AG20443 (cell line): ENCODE data around the gene PCYOX1L.

ENCODE experiments used
- DNase-seq: peaks from one replicate; pipeline ENCODE4 v3.0.0; 2012; ENCODE audit warnings: low spot score, mixed read lengths

Gene PCYOX1L

DNA sequence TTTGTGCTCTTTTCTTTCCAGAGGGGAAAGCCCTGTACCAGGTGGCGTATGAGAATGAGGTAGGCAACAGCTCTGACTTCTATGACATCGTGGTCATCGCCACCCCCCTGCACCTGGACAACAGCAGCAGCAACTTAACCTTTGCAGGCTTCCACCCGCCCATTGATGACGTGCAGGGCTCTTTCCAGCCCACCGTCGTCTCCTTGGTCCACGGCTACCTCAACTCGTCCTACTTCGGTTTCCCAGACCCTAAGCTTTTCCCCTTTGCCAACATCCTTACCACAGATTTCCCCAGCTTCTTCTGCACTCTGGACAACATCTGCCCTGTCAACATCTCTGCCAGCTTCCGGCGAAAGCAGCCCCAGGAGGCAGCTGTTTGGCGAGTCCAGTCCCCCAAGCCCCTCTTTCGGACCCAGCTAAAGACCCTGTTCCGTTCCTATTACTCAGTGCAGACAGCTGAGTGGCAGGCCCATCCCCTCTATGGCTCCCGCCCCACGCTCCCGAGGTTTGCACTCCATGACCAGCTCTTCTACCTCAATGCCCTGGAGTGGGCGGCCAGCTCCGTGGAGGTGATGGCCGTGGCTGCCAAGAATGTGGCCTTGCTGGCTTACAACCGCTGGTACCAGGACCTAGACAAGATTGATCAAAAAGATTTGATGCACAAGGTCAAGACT is 10.3 kb downstream of the PCYOX1L start:
- no peak for DNase-seq

GRCh38 chr5:149370878-149371277 is 13.0 kb downstream of the PCYOX1L start:
- no peak for DNase-seq

DNA sequence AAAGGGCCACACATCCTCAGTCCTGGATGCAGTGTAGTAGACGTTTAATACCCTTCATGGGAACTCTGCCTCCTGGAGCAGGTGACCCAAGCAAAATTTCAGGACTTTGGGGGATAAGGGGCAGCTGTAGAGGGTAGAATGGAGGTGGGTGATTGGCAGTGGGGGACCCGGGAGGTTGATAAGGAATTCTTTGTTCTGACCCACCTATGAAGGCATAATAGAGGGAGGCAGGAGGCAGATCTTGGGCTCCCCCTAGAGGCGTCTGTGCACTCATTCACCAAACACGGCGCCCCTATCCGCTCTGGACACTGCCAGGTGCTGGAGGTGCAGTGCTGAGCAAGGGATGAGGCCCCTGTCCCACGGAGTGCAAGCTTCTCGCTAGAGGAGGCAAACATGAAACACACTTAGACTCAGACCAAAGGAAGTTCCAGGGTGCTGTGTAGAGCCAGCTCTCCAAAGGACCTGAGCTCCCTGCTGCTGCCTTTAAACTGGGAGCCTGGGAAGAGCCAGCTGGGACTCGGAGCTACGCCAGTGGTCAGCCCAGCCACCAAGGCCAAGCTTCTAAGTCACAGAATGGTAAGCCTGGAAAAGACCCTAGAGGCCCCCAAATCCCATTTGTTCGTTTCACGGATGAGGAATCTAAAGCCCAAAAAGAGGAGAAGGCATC is 13.6 kb downstream of the PCYOX1L start:
- peak; percentile 78 for DNase-seq

GRCh38 chr5:149372076-149372795 is 14.4 kb downstream of the PCYOX1L start:
- DNase-seq, result no peak

- DNase-seq, result no peak
These were observed 15.1 kb downstream of the PCYOX1L start for GRCh38 chr5:149372932-149373331.

GRCh38 chr5:149374303-149374702 is 16.5 kb downstream of the PCYOX1L start:
- no peak for DNase-seq

DNA sequence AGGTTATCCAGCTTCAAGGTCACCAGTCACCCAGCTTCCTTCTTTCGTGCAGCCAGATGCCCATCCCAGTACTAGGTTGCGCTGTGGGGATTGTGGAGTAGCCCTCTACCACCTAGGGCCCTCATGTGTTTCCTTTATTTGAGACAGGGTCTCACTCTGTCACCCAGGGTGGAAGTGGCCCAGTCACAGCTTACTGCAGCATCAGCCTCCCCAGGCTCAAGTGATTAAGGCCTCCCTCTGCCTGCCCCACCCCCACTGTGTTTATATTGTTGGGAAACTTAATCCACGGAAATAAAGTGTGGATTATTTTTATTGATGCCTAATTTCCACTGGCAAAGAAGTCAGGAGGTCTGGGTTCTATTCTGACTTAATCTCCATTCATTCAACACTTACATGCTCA is 17.0 kb downstream of the PCYOX1L start:
- no peak for DNase-seq

GRCh38 chr5:149375434-149375833 is 17.6 kb downstream of the PCYOX1L start:
- DNase-seq, result no peak

- DNase-seq, result no peak
These were observed 18.3 kb downstream of the PCYOX1L start for GRCh38 chr5:149376104-149376503.

DNA sequence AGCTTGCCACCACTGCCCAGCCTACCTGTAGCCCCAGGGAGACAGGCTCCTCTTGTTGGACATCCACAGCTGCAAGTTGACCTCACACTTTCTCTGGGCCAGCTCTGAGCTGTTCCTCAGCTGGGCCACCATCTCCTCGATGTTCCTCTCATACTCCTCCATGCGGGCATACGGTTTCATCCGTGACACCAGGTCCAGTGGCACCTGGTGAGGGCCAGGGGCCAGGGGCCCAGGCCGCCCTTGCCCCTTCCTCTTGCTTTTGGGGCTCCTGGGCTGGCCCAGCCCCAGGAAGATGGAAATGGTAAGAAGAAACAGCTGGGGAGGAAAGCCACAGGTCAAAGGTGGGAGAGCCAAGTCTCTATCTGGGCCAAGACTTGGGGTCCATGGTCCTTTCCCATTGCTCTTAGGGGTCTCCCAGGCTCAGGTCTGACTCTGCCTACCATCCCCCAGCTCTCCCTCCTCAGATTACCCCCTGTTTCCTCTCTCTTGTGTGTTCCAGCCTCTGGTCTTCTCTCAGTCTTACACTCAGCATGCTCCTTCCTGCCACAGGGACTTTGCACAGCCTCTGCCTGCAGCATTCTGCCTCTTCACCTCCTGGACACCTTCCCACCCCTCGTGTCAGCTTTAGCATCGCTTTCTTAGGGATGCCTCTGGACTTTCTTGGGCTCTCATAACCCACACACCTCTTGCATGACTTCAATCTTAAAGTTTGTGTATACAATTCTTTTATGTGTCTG is 19.0 kb downstream of the PCYOX1L start:
- no peak for DNase-seq

- no peak for DNase-seq
These were observed 20.5 kb downstream of the PCYOX1L start for GRCh38 chr5:149378241-149378820.

DNA sequence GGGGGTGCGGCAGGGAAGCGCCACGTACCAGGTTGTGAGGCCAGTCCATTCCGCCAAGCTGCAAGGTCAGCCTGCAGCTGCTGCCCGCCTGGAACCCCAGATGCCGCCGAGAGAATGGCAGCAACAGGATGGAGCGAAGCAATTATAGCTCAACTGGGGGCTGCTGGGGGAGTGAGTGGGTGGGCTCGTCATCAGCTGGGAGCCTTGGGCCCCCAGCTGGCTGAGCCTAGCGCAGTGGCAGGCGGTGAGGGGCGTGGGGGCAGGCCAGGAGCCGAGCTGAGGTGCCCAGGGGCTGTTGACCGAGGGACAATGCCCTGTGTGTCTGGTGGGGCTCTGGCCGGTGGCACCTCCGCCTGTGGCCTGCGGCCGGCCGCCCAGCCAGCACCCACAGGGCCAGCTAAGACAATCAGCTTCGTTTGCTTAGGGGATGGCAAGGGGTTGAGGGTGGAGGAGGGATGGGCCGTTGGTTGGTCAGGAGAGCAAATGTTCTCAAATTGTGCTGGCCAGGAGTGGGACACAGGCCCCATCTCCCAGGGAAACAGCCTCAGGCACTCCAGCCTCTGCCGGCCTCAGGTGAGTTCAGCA is 21.4 kb downstream of the PCYOX1L start, which contains the start of gene IL17B:
Gene IL17B (minus strand): TSS at position 116 of the 585 bp plus-strand sequence. CDS start 67 bp downstream, at position 49.
- no peak for DNase-seq

DNA sequence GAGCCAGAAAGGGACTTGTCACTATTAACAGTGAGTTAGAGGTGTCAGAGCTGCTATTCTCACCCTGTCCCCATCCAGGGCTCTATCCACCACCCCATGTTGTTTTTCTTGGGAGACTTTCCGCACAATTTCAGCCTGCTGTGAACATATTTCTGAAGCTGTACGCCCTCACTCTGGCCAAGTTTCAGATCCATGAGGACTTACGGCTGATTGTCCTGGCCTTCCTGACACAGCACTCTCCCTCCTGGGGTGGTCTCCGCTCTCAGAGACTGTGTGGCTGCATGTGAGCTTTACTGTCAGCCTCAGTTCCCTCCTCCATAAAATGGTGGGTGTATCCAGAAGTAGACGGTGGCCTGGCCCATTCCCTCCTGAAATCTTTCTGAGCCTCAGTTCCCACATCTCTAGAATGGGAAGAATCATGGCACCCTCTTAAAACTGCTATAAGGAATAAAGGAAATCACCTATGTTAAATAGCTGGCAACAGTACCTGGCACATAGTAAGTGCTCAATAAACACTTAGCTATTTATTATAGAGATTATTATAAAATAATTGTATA is 22.1 kb downstream of the PCYOX1L start:
- DNase-seq, result no peak

DNA sequence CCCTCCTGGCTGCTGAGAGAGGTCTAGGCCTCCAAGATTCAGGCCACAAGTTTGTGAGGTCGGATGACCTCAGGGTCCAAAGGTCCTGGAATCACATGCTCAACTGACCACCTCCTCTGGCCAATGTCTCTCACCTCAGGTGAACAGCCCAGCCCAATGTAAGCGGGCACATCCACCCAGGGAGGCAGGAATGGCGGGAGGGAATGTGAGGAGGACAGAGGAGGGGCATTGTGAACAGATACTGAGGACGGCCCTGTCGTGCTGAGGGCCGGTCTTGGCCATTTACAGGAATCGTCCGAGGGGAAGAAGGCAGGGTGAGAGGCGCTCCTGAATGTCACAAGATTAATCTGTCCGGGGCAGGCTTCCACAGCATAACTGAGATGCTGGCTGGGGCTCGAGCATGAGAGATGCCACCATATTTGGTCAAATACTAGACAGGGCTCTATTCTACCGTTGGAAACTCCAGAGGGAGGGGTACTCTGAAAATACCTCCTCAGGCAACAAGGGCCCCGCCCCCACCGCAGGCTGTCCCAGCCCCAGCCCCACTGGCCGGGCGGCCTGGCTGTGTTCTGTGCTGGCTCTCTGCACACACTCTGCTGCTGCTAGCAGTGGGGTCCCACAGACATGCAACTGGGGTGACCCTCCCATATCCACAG is 22.7 kb downstream of the PCYOX1L start:
- DNase-seq, result no peak

- DNase-seq, result no peak
These were observed 23.6 kb downstream of the PCYOX1L start for GRCh38 chr5:149381261-149381985.

DNA sequence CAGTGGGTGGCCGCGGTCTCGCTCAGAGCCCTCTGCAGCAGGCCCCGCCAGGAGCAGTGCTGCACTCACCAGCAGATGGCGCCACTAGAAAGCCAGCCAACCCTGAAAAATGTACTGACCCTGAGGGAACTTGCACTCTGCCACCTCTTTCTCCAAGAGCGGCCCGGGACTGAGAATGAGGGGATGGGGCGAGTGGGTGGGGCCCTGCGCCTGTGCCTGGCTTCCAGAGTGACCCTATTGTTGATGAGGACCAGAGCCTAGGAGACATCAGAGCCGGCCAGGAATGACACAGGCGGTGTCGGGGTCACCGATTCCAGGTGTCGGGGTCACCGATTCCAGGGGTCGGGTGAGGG is 24.1 kb downstream of the PCYOX1L start:
- peak; percentile 89 for DNase-seq

- DNase-seq, result no peak
These were observed 24.8 kb downstream of the PCYOX1L start for GRCh38 chr5:149382517-149383220.

DNA sequence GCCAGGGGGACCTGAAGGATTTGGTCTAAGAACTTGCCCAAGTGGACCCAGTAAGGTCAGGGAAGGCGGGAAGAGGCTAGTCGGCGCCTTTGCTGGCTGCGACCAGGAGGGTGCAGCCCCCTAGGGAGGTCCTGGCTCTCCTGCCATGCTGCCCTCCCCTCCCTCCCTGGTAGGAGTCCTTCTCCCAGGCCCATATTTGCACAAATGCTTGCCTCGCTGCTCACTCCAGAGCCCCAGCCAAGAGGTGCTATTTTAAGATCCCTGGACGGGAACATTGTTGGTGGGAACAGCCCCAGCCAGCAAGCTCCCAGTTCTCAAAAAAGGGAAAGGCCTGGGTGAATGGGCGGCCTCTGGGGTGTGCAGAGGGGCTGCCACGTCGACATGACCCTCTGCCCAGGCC is 25.6 kb downstream of the PCYOX1L start:
- DNase-seq, result no peak

- no peak for DNase-seq
These were observed 28.3 kb downstream of the PCYOX1L start for GRCh38 chr5:149386166-149386565.
